Stimulated activated CD8-positive, alpha-beta memory T cell treated with anti-CD3 and anti-CD28 coated beads, Interleukin-4, amount 100 ng/mL, for 4 hours (primary cell): Measurements from ENCODE around the gene ERBB2.
"Not testable (repeated sequence)": the region's sequence is repeated elsewhere in the genome, so short reads cannot be mapped to it uniquely, and the experiment has no call there.

ENCODE experiments used
- DNase-seq, 2 donors: peaks; one replicate each; pipeline ENCODE4 v3.0.0-alpha.2; 2020; ENCODE audit warnings: low read depth in 2 of 2, low spot score in 1 of 2

ERBB2 gene

GRCh38 chr17:39757931-39758873, 58.3 kb downstream of the ERBB2 start:
- DNase-seq: peak in 1 of 2 donors; percentile 46

GRCh38 chr17:39759204-39759603, 59.3 kb downstream of the ERBB2 start:
- DNase-seq: no peak

GRCh38 chr17:39761861-39762496, 62.1 kb downstream of the ERBB2 start:
- no peak for DNase-seq

GRCh38 chr17:39763051-39763820, 63.4 kb downstream of the ERBB2 start:
- DNase-seq: no peak

- DNase-seq: not testable (repeated sequence)
Observed at GRCh38 chr17:39764171-39764570, 64.3 kb downstream of the ERBB2 start.

GRCh38 chr17:39765175-39765574, 65.3 kb downstream of the ERBB2 start:
- no peak for DNase-seq

- DNase-seq: no peak
Observed at GRCh38 chr17:39765766-39766165, 65.9 kb downstream of the ERBB2 start.

- DNase-seq: no peak
Observed at GRCh38 chr17:39767147-39767546, 67.3 kb downstream of the ERBB2 start.

- DNase-seq: peak in 1 of 2 donors; percentile 41
Observed at GRCh38 chr17:39769974-39770587, 70.2 kb downstream of the ERBB2 start.

GRCh38 chr17:39772415-39772814, 72.6 kb downstream of the ERBB2 start:
- DNase-seq: no peak

- no peak for DNase-seq
Observed at GRCh38 chr17:39772987-39773934, 73.4 kb downstream of the ERBB2 start.

GRCh38 chr17:39774047-39774446, 74.2 kb downstream of the ERBB2 start:
- DNase-seq: no peak

- DNase-seq: no peak
Observed at GRCh38 chr17:39775031-39775430, 75.2 kb downstream of the ERBB2 start.

- DNase-seq: no peak
Observed at GRCh38 chr17:39776252-39776651, 76.4 kb downstream of the ERBB2 start.

- DNase-seq: no peak
Observed at GRCh38 chr17:39777534-39778365, 77.9 kb downstream of the ERBB2 start.
